ENCODE results near the gene ACBD6.

Gene ACBD6

GRCh38 chr1:180440335-180440734 lies 62.0 kb downstream of the ACBD6 start:
- DNase-seq (ENCODE audit: low read depth) = no peak
- TF ChIP-seq CTCF (IDR thresholded peaks at IDR 0.05; ENCODE audit: low read depth, low read length, missing control alignments) = no peak
- H3K4me3 ChIP-seq (ENCODE audit: low read depth, low read length) = no peak overlapping the region

- no peak for TF ChIP-seq CTCF (IDR thresholded peaks at IDR 0.05; ENCODE audit: low read depth, low read length, missing control alignments)
These were observed 66.8 kb downstream of the ACBD6 start for GRCh38 chr1:180435566-180435965.

GRCh38 chr1:180433873-180434272 lies 68.5 kb downstream of the ACBD6 start:
- DNase-seq (ENCODE audit: low read depth) = no peak
- no peak for TF ChIP-seq CTCF (IDR thresholded peaks at IDR 0.05; ENCODE audit: low read depth, low read length, missing control alignments)
- H3K4me3 ChIP-seq (ENCODE audit: low read depth, low read length) = no peak overlapping the region

More at GRCh38 chr1:180435566-180435965, 66.8 kb downstream of the ACBD6 start:
- no peak overlapping the region for H3K4me3 ChIP-seq (ENCODE audit: low read depth, low read length)
- no peak for DNase-seq (ENCODE audit: low read depth)

GRCh38 chr1:180431683-180432082 lies 70.7 kb downstream of the ACBD6 start:
- no peak for TF ChIP-seq CTCF (IDR thresholded peaks at IDR 0.05; ENCODE audit: low read depth, low read length, missing control alignments)
- DNase-seq (ENCODE audit: low read depth) = no peak
- no peak overlapping the region for H3K4me3 ChIP-seq (ENCODE audit: low read depth, low read length)

GRCh38 chr1:180428782-180429695 lies 73.3 kb downstream of the ACBD6 start:
- no peak for TF ChIP-seq CTCF (IDR thresholded peaks at IDR 0.05; ENCODE audit: low read depth, low read length, missing control alignments)
- no peak overlapping the region for H3K4me3 ChIP-seq (ENCODE audit: low read depth, low read length)
- no peak for DNase-seq (ENCODE audit: low read depth)

- H3K4me3 ChIP-seq (ENCODE audit: low read depth, low read length) = no peak overlapping the region
- no peak for DNase-seq (ENCODE audit: low read depth)
- no peak for TF ChIP-seq CTCF (IDR thresholded peaks at IDR 0.05; ENCODE audit: low read depth, low read length, missing control alignments)
These were observed 76.4 kb downstream of the ACBD6 start for GRCh38 chr1:180425952-180426351.
